ENCODE results near the gene MMP23B. TPM values are rescaled to one million over a fixed set of nuclear protein-coding genes. Genes with fewer than 3 reads are reported as not detected.

MMP23B gene
- total and polyA plus RNA-seq, 10 of the 15 experiments (the other 5 are each of a cell fraction or from before 2014, with no cell fraction given): 0.25 to 0.76 (median 0.34) TPM; not detected in 4

- peak; percentile 97 for TF ChIP-seq MAX (IDR thresholded peaks at IDR 0.05; ENCODE audit: low read depth, low read length)
- TF ChIP-seq SUZ12 (IDR thresholded peaks at IDR 0.05; ENCODE audit: unreplicated experiment): no peak
- 0 out of 2 replicates have a peak, but pooled peaks have one; percentile 8 for TF ChIP-seq ZNF592 (IDR thresholded peaks at IDR 0.05)
- TF ChIP-seq NFYA (IDR thresholded peaks at IDR 0.05; ENCODE audit: borderline replicate concordance, low read depth, low read length): no peak
- no peak for TF ChIP-seq CBX3 (IDR thresholded peaks at IDR 0.05; ENCODE audit: borderline replicate concordance, low read depth)
- peak; percentile 93 for TF ChIP-seq ZNF687 (IDR thresholded peaks at IDR 0.05)
- TF ChIP-seq HSF1 (IDR thresholded peaks at IDR 0.05; ENCODE audit: low read depth, low read length): no peak
- TF ChIP-seq ZNF622 (IDR thresholded peaks at IDR 0.05): no peak
- TF ChIP-seq ZBTB40 (IDR thresholded peaks at IDR 0.05; ENCODE audit: borderline replicate concordance): no peak
- TF ChIP-seq PAX8 (IDR thresholded peaks at IDR 0.05): no peak
- TF ChIP-seq MEF2A (IDR thresholded peaks at IDR 0.05; ENCODE audit: insufficient read depth, low read depth, low read length): no peak
- no peak for TF ChIP-seq IRF4 (IDR thresholded peaks at IDR 0.05; ENCODE audit: low read depth, low read length)
- TF ChIP-seq WRNIP1 (IDR thresholded peaks at IDR 0.05; ENCODE audit: borderline replicate concordance, low read depth, low read length): no peak
- TF ChIP-seq BHLHE40 (IDR thresholded peaks at IDR 0.05; ENCODE audit: borderline replicate concordance in 1 of 2, low read depth in 2 of 2, low read length in 1 of 2): peak; percentile 52 to 87; a peak in 3 of 4 replicates
Measured at GRCh38 chr1:1630191-1630964, 1.6 kb upstream of the MMP23B start (continued).

All from GM12878 (cell line).